Eye (tissue), 1 donor: ENCODE measurements around the gene GLOD5.

Experiments used
- DNase-seq: peaks from one replicate; pipeline ENCODE4 v3.0.0-alpha.2; 2015

The GLOD5 gene

DNA sequence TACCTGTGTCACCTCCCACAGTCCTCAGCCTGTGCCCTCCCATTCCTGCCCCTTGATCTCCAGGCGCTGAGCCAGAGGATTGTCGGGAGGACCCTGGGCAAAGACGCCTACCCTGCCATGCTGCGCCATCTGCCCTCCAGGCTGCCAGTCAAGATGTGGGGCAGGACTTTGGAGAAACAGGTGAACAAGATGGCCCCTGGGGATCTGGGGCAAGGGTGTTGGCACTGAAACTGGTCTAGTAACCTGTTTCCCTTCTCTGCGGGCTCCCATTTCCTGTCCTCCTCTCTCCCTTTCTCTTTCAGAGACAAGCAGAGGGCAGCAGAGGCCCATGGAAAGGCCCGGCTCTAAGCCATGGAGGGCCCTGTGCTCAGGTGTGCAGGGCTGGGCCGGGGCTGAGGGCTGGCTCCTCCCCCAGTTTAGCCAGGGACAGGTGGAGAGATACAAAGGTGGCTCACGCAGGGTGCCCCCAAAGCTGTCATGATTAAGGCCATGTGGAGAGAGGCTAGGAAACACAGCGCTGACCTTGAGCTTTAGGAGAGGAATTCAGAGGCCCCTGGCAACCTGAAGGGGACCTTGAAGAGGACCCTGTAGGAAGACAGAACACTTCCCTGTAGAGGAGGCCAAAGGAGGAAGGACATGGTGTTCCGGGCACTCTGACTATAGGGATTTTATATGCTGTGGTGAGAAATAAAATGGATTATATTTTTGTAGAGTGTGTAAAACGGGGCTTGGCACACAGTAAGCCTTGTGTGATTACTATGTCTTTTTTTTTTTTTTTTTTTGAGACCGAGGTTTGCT, at the start of gene GLOD5:
Gene GLOD5, plus strand, starts transcription at position 74 of the 798 bp plus-strand sequence. Its CDS starts 44 bp downstream, at position 118.
- peak; percentile 20 for DNase-seq

DNA sequence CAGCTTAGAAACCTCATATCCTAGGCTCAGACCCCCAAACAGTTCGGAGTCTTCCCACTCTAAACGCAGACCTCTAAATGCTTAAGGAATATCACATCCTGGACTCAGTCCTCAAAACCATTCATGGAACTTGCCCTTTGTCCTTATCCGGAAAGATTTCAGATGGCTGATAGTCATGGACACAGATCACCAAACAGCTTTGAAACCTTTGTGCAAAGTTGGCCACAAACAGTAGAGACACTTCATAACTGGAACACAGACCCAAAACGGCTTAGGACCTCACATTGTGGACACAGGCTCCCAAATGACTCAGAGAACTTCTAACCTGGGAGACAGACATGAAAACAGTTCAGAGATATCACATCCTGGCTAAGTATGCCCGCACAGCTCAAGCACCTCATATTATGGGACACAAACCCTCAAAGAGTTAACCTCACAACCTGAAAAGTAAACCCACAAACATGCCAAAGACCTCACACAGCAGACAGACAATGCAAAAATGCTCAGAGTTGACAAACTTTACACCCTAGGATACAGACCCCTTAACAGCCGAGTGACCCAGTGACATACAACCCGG, 49.5 kb upstream of the GLOD5 start:
- no peak for DNase-seq

DNA sequence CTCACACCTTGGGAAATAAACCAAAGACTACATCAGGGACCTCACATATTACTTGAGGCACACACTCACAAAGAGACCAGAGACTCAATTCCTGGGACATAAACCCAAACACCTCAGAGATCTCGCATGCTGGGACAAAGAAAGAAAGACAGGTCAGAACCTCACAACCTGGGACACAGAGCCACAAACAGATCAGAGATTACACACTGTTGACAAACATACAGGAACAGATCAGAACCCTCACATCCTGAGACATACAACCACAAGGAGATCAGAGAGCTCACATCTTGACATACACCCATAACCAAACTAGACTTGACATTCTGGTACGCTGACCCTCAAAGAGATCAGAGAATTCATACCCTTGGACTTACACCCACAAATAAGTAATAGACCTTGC, 47.7 kb upstream of the GLOD5 start:
- no peak for DNase-seq

DNA sequence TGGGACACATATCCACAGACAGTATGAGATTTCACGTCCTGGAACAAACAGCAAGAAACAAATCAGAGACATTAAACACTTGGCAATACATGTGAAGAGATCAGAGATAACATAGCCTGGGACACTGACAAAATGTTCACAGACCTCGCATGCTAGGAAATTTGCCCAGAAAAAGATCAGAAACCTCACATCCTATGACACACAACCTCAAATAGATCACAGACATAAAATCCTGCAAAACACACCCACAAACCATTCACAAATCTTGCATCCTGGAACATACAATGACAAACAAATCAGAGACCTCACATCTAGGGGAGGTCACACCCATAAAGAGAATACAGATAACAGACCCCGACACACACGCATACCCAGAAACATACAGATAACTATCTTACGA, 47.0 kb upstream of the GLOD5 start:
- DNase-seq = no peak

DNA sequence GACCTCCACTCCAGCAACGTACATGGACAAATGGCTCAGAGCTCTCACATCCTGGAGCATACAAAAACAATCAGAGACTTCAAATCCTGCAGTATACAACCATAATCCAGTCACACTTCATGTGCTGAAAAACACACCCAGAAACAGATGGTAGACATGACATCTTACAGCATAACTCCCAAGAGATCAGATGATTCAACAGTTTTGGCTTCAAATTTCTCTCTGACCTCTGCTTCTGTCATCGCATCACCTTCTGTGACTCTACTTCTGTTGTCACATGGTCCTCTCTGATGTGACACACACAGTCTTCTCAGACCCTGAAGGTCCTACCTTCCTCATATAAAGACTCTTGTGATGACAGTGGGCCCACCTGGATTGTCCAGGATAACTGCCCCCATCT, 46.5 kb upstream of the GLOD5 start:
- no peak for DNase-seq

DNA sequence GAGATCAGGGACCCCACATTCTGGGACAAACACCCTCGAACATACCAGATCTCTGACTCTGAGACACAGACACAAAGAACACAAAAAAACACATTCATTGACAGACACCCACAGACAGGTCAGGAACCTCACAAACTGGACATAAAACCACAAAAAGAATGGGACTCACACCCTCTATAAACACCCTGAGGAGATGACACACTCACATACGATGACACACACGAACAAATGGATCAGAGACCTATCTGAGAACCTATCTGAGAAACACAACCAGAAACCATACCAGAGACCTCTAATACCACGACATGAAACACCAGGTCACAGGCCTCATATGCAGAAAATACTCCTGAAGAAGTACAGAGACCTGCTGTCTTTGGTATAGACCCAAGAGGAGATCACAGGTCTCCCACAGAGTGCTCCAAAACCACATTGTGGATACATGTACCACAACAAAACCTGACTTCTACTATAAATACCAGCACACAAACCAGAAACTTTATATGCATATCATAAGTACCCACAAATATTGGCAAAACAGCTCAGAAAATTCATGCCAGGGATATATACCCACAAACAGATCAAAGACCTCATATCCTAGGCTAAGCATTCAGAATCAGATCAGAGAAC, 45.6 kb upstream of the GLOD5 start:
- DNase-seq = no peak

DNA sequence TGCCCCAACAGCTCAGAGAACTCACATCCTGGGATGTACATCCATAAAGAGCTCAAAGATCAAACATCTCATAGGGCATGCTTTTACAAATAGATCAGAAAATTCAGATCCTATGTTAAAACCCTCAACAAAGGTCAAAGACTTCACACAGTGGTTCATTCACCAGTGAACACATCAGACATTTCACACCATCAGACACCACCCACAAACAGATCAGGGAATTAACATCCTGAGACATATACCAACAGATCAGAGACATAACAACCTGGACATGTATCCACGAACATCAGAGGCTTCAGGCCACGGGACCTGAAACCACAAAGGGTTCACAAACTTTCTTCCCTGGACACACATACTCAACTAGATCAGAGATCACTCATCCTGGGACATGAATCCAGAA, 41.6 kb upstream of the GLOD5 start:
- no peak for DNase-seq

DNA sequence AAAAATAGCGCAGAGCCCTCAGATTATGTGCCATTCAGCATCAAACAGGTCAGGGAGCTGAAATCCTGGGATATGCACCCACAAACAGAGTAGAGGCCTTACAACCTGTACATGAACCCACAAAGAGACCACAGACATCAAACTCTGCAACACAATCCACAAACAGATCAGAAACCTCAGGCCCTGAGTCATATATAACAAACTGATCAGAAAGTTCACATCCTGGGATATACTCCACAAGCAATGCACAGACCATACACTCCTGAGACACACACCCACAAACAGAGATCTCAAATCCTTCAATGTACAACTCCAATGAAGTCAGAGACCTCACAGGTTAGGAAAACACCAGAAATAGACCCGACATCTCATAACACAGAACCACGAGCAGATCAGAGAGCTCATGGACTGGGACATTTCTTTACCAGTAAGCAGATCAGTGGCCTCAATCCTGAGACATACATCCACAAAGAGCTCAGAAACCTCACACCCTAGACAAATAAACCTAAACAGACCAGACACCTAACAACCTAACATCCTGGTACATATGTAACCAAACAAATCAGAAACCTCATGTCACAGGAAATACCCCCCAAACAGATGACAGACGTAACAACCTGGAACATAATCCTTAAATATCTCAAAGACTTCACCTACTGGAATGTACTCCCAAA, 40.8 kb upstream of the GLOD5 start:
- DNase-seq = no peak

DNA sequence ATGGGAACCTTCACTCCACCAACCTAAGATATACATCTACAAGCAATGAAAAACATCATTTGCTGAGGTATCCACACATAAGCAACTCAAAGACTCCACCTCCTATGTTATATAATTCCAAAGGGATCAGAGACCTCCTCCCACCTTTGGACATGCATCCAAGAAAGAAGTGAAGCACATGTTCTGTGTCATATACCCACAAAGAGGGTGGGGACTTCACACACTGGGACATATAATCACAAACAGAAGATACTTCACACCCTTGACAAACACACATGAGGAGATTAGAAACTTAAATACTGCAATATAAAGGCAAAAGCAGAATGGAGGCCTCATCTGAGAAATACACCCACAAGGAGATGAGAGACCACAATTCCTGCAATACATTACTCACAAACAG, 39.6 kb upstream of the GLOD5 start:
- DNase-seq = no peak

DNA sequence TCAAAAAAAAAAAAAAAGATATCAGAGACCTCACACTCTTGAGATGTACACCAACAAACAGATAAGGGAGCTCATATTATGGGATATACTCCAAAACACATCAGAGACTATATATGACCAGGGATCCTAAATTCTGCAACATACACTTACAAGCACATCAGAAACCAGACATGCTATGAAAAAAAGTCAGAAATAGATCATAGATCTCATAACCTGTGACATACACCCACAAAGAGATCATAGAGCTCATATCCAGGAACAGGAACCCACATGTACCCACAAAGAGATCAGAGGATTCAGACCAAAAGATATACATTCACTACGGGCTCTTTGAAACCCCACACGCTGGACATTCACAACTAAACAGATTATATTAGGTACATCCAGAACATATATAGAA, 35.0 kb upstream of the GLOD5 start:
- no peak for DNase-seq

DNA sequence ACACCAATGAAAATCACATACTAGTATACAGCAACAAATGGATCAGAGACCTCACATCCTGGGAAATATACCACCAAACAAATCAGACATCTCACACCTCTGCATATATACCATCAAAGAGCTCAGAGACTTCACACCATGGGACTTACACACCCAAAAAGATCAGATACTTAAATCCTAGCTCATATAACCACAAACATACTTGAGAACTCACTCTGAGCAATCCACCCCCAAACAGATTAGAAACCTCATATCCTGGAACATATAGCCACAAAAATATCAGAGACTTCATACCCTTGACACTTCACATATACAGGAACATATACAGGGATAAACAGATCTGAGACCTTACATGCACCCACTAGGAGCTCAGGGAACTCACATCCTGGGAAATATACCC, 32.9 kb upstream of the GLOD5 start:
- no peak for DNase-seq

DNA sequence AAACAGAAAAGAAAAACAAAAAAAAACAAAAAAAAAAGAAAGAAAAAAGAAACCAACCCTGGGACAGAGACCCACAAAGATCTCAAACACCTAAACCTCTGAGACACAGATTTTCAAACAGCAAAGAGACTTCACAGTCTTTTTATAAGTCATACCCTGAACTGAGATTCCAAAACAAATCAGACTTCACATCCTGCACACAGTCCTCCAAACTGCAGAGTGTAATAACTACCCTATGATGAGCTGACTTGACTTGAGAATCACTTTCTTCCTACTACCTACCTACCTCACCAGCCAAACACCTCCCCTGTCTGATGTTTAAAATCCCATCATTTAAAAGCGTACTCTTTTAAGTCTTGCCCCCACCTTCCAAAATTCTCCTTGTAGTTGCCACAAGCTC, 25.2 kb upstream of the GLOD5 start:
- DNase-seq = peak; percentile 2

DNA sequence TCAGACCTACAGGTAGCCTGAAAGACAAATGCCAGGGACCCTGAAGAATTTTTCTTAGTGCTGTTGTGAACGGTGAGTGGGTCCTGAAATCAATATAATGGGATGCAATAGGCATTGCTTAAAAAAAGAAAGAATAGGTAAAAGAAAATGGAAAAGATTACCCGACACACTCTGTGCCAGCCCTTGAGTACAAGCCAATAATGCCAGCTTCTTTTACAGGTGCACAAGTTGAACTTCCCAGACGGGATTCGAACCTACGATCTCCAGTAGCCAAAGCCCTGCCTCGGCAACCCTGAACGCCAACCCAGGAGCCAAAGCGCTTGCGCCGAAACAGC, 24.7 kb upstream of the GLOD5 start:
- no peak for DNase-seq

DNA sequence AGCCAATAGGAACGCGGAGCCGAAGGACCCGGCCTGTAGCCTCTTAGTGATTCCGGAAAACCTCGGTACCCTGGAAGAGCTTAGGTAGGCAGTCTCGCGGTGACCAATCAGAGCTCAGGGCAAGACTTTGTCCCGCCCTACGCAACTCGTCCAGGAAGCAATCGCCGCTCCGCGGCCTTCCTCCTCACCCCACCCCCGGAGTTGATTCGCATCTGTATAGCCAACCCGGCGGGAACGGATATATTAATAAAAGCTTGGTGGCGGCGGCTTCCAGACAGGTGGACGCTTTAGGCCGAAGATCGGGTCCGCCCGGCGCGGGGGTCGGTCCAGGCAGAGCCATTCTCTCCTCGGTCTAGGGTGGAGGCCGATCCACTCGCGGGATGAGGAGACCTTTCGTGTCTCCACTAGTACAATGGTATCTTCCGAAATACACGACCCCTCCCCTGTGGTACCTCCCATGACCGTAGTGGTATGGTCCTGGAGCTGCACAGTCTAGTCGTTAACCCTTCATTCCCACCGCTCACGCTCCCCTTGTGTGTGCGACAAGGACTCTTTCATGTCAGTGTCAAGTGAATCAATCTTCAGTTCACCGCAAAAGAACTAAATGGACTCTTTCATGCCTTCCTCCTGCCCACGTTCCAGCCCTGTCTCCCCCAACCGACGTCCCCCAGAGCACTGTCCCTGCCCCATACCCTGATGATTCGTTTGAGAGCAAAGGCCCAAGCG, 24.2 kb upstream of the GLOD5 start:
- peak; percentile 97 for DNase-seq

DNA sequence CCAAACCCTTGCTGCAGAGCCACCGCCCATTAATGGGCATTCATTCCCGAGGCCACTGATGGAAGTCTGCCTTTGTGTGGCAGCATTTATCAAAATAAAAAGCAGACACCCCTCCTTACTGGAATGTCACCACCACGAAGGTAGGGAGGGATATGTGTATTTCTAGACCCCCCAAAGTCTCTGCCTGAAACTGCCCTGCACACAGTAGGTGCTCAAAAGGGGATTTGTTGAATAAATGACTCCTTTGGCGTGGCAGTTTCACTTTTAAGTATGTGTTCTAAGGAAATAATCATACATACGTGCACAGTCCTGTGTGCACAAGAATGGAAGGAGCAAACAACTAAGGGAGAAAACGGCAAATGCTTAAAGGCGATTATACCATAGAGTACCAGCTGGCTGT, 23.6 kb upstream of the GLOD5 start:
- DNase-seq = peak; percentile 14

DNA sequence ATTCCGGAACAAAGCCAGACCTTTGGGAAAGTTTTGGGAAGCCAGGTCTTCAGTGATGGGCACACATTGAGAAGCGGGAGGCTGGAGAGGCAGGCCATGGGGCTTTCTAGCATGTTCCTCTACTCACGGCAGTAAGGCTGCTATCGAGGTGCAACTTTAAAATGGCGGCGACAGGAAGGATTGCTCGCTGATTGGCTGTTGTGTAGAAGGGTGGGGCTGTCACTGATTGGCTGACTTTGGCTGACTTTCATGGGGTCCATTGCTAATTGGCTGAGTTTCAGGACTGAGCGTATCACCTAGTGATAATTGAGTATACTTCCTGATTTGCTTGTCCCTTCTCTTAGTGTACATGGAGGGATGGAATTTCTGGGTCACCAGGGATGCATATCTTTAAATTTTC, 19.7 kb upstream of the GLOD5 start:
- no peak for DNase-seq

DNA sequence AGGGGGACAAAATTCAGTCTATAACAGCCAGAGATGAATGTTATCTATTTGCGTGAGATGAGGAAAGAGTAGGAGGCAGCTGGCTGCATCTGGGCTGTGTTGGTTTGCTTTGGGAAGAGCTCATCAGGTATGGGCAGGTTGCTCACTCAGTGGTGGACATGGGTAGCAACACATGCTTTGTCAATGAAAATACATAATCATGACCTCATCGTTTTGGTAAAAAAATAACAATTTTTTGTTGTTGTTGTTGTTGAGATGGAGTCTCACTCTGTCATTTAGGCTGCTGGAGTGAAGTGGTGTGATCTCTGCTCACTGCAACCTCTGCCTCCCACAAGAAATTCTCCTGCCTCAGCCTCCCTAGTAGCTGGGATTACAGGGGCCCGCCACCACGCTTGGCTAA, 16.3 kb upstream of the GLOD5 start:
- no peak for DNase-seq

DNA sequence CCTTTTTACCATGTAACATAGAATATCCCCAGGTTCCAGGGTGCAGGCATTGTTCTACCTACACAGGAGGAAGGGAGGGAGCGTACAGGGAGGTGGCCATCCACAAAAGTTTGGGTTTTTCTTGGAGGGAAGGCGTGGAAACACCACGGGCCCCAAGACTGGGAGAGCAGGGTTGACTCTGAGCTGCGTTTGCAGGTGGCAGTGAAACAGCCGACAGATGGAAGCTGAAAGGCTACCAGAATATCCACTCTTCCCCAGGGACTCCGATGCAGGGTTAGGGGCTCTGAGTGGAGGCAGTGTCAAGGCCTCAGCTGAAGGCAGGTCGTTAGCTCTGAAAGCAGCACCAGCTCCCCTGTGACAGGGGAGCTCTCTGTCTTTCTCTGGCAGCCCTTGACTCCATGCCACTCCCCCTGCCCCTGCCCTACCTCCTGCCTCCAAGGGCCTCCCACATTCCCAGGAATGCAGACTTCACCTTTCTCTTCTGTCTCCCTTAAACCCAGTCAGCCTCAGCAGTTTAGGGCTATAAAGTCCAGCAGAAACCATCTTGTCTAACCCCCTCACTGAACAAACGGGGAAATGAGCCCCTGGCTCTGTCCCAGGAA, 14.0 kb upstream of the GLOD5 start:
- no peak for DNase-seq

DNA sequence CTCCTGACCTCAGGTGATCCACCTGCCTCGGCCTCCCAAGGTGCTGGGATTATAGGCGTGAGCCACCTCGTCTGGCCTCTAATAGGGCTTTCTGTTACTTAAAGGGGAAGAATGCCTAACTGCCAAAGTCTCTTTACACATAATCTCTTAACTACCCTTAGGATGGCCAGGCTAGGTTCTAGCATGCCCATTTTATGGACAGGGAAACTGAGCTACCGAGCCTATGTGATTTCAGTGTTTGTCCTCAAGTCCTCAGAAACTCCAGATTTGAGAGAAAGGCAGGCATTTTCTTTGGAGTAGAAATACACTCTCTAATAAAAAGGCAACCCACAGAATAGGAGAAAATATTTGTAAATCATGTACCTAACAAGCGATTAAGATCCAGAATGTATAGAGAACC, 12.4 kb upstream of the GLOD5 start:
- DNase-seq = no peak

DNA sequence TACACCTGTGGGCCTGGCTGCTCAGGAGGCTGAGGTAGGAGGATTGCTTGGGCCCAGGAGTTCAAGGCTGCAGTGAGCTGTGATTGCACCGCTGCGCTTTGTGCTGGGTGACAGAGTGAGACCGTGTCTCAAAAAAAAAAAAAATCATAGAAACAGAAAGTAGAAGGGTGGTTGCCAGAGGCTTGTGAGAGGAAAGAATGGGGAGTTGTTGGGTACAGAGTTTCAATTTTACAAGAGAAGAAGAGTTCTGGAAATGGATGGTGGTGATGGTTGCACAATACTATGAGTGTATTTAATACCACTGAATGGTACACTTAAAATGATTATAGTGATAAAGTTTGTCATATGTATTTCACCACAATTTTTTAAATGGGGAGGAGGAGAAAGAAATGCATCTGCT, 10.2 kb upstream of the GLOD5 start:
- DNase-seq = no peak

DNA sequence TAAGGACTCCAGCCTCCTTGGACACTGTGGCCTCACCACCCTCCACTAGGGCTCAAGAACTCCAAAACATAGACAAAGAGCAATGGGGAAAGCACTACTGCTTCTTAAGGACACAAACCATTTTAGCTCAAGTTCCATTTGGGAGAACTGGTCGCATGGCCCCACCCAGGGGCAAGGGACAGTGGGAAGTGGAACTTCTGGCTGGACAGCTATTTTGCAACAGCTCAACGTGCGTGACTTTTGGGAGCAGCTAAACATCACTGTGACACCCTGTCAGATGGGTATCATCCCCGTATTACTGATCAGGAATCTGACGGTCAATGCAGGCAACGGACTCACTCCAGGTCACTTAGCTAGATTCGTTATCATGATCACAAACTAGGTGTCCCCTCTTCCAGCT, 9.0 kb upstream of the GLOD5 start:
- DNase-seq = no peak

DNA sequence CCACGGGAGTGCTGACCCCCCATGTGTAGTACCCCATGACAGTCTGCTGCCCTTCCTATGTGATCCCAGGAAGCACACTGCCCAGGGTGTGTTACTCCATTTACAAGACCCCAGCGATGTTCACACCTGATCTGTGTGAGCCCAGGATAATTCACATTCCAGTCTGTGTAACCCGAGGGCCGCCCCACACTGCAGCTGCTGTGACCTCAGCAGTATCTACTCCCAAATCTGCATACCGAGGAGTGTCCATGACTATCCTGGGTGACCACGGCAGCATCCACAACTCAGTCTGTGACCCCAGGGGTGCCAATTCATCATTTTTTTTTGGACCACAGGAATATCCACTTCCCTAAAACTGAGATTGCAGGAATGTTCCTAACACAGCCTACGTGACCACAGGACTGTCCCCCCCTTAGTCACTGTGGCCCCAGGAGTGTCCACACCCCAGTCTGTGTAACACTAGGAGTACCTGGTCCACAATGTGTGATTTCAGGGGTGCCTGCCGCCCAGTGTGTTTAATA, 7.8 kb upstream of the GLOD5 start:
- no peak for DNase-seq

DNA sequence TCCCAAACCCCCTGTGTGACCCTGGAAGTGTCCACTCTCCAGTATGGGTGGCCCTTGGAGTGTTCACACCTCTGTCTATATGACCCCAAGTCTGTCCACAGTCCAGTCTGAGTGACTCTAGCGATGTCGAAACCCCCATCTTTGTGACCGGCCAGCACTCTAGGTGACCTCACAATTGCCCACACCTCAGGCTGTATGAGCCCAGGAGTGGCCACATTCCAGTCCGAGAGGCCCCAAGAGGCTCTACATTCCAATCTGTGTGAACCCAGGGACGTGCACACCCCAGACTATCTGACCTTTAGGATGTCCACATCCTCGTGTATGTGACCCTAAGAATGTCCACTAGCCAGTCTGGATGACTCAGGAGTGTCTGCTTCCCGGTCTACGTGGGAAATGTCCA, 7.3 kb upstream of the GLOD5 start:
- no peak for DNase-seq
